Colonic mucosa (tissue), 4 donors: ENCODE data around the gene EIF2S2. TPM values are rescaled to one million over a fixed set of nuclear protein-coding genes. Genes with fewer than 3 reads are reported as not detected.

Experiments
- DNase-seq: peaks from one replicate; pipeline ENCODE4 v3.0.0-alpha.2; 2020
- H3K27ac ChIP-seq: fragments of 200-600 bp; one replicate; pipeline ENCODE4 v1.8.0; 2021
- H3K27me3 ChIP-seq: fragments of 200-600 bp; one replicate; pipeline ENCODE4 v1.8.0; 2021
- H3K36me3 ChIP-seq: fragments of 200-600 bp; one replicate; pipeline ENCODE4 v1.8.0; 2021
- H3K4me1 ChIP-seq: fragments of 200-600 bp; one replicate; pipeline ENCODE4 v1.8.0; 2021; ENCODE audit warnings: mild to moderate bottlenecking
- H3K4me3 ChIP-seq: fragments of 200-600 bp; one replicate; pipeline ENCODE4 v1.8.0; 2021
- H3K9ac ChIP-seq, 2 donors: one replicate each; pipeline ENCODE4 v1.7.0; 2013; ENCODE audit warnings: control low read depth in 2 of 2, low read depth in 2 of 2, low read length in 2 of 2
- H3K9me3 ChIP-seq: fragments of 200-600 bp; one replicate; pipeline ENCODE4 v1.8.0; 2021
- intact Hi-C: fragments of 100-400 bp; cut with DNase I; formaldehyde crosslinking; loops from one replicate; pipeline ENCODE4 v1.14.1; 2022
- total RNA-seq, 2 donors: library from RNA; stranded (reverse); fragmentation: NEBNext Ultra II Directional in 1 of 2; extraction: Animal tissue kit (Norgen Biotek cat#: 25700) in 1 of 2; gene quantifications; one replicate each; pipeline ENCODE4 v1.2.1, GENCODE V29; 2021
- TF ChIP-seq, protein P1 (sequence below): fragments of 200-600 bp; IDR thresholded peaks from one replicate; pipeline ENCODE4 v1.8.0; 2022; ENCODE audit warnings: antibody characterized with exemption, mild to moderate bottlenecking
- donor health status: healthy.
- donor health status: DM: no; HTN: no; CAD: no.
- donor health status: DM: no; HTN: no; CAD: no.

Gene EIF2S2
- total RNA-seq, 2 donors from 2014 or later, result 53.1 to 71.6 TPM

DNA sequence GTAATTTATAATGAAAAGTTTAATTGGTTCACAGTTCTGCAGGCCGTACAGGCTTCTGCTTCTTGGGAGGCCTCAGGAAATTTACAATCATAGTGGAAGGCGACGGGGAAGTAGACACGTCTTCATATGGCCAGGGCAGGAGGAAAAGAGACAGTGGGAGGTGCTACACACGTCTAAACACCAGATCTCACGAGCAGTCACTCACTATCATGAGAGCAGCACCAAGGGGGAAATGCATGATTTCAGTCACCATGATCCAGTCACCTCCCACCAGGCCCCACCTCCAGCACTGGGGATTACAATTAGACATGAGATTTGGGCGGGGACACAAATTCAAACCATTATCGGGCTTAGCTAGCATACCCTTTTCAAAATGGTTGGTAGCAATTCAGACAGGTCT is 41.2 kb downstream of the EIF2S2 start:
- Histone ChIP-seq H3K4me3 (no peak overlapping the region), H3K4me1 (no peaks in the 10 kb centered on the region), H3K9me3 (no peaks in the 10 kb centered on the region), H3K36me3 (peaks cover 5% of the 10 kb centered on the region), H3K27me3 (no peaks in the 10 kb centered on the region), H3K9ac (no peak overlapping the region), H3K27ac (no peak overlapping the region)
- DNase-seq, result no peak
- intact Hi-C loops, result loop anchor here (5.0 to 10.0 kb wide), 2 partner anchors 54 to 139 kb away; no protein-coding TSS in a partner anchor
- TF ChIP-seq, protein P1, sequence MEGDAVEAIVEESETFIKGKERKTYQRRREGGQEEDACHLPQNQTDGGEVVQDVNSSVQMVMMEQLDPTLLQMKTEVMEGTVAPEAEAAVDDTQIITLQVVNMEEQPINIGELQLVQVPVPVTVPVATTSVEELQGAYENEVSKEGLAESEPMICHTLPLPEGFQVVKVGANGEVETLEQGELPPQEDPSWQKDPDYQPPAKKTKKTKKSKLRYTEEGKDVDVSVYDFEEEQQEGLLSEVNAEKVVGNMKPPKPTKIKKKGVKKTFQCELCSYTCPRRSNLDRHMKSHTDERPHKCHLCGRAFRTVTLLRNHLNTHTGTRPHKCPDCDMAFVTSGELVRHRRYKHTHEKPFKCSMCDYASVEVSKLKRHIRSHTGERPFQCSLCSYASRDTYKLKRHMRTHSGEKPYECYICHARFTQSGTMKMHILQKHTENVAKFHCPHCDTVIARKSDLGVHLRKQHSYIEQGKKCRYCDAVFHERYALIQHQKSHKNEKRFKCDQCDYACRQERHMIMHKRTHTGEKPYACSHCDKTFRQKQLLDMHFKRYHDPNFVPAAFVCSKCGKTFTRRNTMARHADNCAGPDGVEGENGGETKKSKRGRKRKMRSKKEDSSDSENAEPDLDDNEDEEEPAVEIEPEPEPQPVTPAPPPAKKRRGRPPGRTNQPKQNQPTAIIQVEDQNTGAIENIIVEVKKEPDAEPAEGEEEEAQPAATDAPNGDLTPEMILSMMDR, result no peak

- H3K27ac ChIP-seq, result no peak overlapping the region
- H3K4me3 ChIP-seq, result no peak overlapping the region
- no peak for DNase-seq
- H3K36me3 ChIP-seq, result peaks cover 5% of the 10 kb centered on the region
- intact Hi-C loops, result loop anchor here (5.0 to 10.0 kb wide), 2 partner anchors 55 to 138 kb away; no protein-coding TSS in a partner anchor
- TF ChIP-seq, protein P1, result no peak
- H3K9ac ChIP-seq, result no peak overlapping the region
- no peaks in the 10 kb centered on the region for H3K27me3 ChIP-seq
- H3K4me1 ChIP-seq, result no peaks in the 10 kb centered on the region
- H3K9me3 ChIP-seq, result no peaks in the 10 kb centered on the region
Measured at GRCh38 chr20:34070079-34070439, 42.0 kb downstream of the EIF2S2 start.

- Histone ChIP-seq H3K36me3 (peaks cover 5% of the 10 kb centered on the region), H3K9me3 (no peaks in the 10 kb centered on the region), H3K9ac (no peak overlapping the region), H3K27me3 (no peaks in the 10 kb centered on the region), H3K4me1 (no peaks in the 10 kb centered on the region), H3K27ac (peak overlapping the region; percentile 16), H3K4me3 (no peak overlapping the region)
- TF ChIP-seq, protein P1, result peak; percentile 76
- intact Hi-C loops, result loop anchor here (5.0 to 10.0 kb wide), 4 partner anchors 55 to 202 kb away; partner anchors contain the start of gene RALY
- peak; percentile 81 for DNase-seq
Measured at GRCh38 chr20:34069341-34070078, 42.5 kb downstream of the EIF2S2 start.

DNA sequence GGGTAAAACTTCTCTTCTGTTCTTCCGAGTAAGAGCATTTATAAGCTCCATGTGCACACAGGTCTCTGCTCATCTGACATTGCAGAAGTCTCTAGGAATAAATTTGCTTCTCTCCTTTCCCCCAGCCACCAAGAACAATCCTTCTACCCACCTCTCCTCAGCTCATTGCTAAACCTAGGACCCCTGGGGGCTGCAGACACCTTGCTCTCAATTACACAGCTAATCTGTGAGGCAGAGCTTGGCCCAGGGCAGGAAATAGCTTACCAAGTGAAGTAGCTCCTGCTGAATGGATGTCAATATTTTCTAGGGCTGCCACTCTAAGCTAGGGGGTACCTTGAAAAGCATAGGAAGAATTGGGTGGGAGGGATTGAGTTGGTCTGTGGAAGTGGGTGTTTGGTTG is 44.0 kb downstream of the EIF2S2 start:
- Histone ChIP-seq H3K4me1 (no peaks in the 10 kb centered on the region), H3K27ac (no peak overlapping the region), H3K9ac (no peak overlapping the region), H3K36me3 (peaks cover 5% of the 10 kb centered on the region), H3K4me3 (no peak overlapping the region), H3K9me3 (no peaks in the 10 kb centered on the region), H3K27me3 (no peaks in the 10 kb centered on the region)
- intact Hi-C loops, result loop anchor here (5.0 to 10.0 kb wide), 2 partner anchors 73 to 201 kb away; partner anchors contain the start of gene RALY
- TF ChIP-seq, protein P1, result no peak
- DNase-seq, result no peak

DNA sequence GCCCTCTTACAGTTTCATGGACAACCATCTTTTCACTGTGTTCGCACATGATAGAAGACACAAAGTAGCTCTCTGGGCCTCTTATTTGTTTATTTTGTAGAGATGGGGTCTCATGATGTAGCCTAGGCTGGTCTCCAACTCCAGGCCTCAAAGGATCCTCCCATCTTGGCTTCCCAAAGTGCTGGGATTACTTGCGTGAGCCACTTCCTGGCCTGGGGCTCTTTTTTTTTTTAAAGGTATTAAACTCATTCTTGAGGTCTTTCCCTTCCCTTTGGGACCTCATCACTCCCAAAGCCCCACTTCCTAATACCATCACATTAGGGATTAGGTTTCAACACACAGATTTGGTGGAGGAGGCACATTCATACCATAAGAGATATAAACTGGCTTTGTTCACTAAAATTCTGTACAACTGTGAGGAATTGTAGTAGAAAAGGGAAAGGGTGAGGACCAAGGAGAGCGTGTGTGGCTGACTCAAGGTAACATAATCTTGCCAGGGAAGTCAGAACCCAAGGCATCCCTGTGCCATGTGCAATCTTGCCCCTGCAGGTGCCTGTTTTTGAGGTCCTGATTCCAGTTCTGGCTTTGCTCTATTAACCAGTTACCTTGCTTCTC is 45.5 kb downstream of the EIF2S2 start:
- no peaks in the 10 kb centered on the region for H3K4me1 ChIP-seq

More for the DNA sequence above, 45.5 kb downstream of the EIF2S2 start:
- TF ChIP-seq, protein P1, result no peak
- H3K36me3 ChIP-seq, result no peaks in the 10 kb centered on the region
- H3K9me3 ChIP-seq, result no peaks in the 10 kb centered on the region
- no peak overlapping the region for H3K9ac ChIP-seq
- no peaks in the 10 kb centered on the region for H3K27me3 ChIP-seq
- DNase-seq, result no peak
- intact Hi-C loops, result loop anchor here (5.0 to 10.0 kb wide), 2 partner anchors 72 to 199 kb away; partner anchors contain the start of gene RALY
- H3K27ac ChIP-seq, result no peak overlapping the region
- H3K4me3 ChIP-seq, result no peak overlapping the region
